SIG-M5 treated with dmso at 0.1 percent for 504 hours (cell line): ENCODE data around the gene AGAP2.
A peak's percentile ranks its signal among the peaks of the same experiment; 100 is the strongest.

Source experiments
- DNase-seq: peaks from one replicate; lab custom pipeline; 2025; ENCODE audit not compliant: unreplicated experiment; lab: John Stamatoyannopoulos, UW

AGAP2 gene

DNA sequence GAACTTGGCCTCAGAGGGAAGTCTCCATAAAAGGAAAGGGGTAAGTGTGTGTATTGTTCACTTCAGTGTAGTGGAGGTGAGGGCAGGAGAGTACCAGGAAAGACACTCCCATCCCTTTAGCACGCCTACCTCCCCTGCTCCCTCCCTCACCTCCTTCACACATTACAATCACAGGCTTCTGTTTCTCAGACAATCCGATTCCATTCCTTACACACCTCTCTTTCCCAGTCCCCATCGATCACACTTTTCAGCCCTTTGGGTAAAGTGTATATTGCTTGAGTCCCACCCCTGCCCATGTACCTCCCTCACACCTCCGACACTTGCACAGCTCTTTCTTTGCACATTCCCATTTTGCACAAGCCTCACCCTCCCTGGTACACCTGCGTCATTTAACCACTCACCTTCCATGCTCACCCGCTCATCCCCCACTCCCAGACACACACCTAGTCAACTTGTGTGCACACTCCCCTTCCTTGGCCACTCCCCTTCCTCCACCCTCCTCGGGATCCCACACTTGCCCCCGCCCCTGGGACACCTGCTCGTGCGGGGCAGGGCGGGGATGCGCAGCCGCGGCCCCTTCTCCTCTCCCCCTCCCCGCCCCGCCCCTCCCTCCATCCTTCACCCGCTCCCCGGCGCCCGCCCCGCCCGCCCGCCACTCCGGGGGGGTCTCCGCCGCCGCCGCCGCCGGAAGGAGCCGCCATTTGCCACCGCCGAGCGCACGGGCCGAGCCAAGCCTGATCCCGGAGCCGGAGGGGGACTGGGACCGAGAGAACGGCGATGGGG is 16.1 kb upstream of the AGAP2 start, which contains the start of gene MARCHF9:
Gene MARCHF9 (plus strand): TSS at position 693 of the 783 bp plus-strand sequence. CDS start 426 bp downstream, outside the sequence.
- peak; percentile 78 for DNase-seq

DNA sequence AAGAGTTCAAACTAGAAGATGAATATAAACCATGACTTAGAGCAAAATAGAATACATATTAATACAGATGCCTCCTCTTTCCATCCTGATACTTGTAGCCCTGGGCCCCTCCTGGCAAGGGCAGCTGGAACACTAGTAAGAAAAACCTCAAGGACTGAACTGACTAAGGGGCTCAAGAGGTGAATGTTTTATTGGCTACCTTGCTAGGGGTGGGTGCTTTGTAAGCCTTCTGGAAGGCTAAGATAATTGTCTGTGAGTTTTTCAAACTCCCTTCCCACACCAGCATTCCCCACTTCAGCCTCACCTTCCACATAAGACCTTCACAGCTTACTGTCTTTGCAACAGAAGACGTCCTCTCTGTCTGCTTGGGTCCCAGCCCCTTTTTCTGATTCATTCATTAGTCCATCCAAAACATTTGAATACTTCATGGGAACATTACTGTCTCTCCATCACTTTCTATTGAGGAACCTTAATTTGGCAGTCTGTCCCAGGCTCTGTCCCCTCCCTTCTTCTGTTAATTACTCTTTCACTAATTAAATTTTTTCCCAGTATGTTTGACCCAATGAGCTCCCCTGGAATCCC is 15.3 kb upstream of the AGAP2 start:
- DNase-seq: no peak

DNA sequence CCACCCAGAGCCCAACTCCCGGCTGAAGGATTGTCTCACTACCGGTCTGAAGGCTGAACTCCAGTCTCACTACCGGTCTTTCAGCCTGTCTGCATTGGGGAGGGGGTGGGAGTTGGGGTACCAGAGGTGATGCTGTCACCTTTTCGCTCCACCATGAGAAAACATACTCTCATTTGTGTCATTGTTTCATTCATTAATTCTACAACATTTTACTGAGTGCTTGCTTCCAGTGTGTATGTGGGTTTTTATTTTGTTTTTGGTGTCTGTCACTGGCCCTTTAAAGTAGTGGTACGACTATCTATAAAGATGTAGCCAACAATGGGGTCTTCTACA is 14.1 kb upstream of the AGAP2 start:
- no peak for DNase-seq

DNA sequence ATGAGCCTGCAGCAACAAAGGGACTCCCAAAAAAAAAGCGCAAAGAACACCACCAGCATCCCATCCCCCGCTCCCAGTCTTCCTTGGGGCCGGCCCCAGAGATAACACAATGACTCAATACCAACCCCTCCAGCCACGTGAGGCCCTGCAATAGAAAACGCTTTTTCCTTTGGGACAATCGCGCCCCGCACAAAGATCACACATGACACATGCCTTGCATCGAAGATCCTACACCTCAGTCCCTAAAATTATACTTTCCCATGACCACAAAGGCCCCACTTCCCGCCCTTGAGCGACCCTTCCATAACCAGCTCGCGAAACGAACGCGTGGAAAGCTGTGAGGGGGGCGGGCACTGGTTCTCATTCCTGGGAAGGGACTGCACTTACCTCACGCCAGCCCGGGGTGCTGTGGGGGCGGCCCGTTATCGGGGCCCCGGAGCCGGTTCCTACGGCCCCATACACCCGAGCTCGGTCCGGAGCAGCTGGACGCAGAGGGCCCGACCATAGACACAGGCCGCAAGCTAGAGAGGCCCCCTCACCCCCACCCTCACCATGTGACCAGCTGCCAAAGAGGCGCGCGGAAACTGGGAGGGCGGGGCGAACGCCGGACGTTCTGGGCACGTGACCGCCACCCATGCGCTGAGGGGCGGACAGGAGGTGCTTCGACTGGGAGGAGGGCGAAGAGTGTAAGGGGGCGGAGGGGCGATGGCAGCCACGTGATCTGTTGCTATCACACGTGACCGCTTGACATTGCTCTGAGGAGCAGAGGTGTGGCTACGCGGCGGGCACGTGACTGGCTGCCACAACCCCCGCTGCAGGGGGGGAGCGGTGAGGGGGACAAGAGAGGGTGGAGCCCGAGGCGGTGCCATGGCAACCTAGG is 13.5 kb upstream of the AGAP2 start, which contains the start of gene CDK4:
Gene CDK4 (minus strand): TSS at position 523 of the 880 bp plus-strand sequence. CDS start 593 bp downstream, outside the sequence.
- peak; percentile 100 for DNase-seq

DNA sequence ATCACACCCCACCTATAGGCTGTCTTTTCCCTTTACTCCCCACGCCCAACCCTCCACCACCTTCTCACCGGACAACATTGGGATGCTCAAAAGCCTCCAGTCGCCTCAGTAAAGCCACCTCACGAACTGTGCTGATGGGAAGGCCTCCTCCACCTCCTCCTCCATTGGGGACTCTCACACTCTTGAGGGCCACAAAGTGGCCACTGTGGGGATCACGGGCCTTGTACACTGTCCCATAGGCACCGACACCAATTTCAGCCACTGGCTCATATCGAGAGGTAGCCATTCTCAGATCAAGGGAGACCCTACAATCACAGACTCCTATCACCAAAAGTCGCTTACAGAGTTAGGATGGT is 12.9 kb upstream of the AGAP2 start:
- DNase-seq: no peak

DNA sequence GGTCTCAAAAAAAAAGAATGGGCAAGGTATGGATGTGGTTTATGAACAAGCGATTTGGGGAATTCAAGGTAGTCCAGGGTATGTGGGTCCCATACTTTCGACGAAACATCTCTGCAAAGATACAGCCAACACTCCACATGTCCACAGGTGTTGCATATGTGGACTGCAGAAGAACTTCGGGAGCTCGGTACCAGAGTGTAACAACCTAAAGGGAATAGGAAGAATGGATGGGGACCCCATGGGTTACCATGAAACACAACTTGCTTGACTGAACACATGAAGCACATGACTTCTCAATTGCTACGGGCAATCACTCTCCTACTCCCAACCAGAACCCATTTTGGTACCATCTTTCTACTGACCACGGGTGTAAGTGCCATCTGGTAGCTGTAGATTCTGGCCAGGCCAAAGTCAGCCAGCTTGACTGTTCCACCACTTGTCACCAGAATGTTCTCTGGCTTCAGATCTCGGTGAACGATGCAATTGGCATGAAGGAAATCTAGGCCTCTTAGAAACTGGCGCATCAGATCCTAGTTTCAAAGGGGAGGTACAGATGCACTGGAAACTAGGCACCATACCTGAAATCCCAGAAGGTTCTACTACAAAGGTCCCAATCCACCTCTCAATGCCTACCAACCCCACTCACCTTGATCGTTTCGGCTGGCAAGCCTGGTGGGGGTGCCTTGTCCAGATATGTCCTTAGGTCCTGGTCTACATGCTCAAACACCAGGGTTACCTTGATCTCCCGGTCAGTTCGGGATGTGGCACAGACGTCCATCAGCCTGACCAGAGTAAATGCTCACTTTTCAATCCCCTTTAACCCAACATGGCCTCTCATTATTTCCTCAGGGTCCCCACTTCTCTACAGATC is 12.3 kb upstream of the AGAP2 start:
- DNase-seq: no peak

DNA sequence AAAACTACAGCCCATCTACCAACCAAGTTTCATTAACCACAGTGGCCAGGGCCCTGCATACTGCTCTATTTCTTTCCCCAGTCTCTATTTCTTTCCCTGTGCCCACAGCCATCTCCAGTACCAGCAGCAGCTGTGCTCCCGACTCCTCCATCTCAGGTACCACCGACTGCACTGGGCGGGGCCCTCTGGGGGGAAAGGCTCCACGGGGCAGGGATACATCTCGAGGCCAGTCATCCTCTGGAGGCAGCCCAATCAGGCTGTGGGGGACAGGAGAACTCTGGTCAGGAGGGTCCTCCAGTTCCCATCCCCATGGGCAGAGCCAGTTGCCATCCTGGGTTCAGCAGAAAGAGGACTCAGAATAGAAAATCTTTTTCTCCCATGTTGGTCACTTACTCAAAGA is 10.5 kb upstream of the AGAP2 start:
- DNase-seq: no peak

DNA sequence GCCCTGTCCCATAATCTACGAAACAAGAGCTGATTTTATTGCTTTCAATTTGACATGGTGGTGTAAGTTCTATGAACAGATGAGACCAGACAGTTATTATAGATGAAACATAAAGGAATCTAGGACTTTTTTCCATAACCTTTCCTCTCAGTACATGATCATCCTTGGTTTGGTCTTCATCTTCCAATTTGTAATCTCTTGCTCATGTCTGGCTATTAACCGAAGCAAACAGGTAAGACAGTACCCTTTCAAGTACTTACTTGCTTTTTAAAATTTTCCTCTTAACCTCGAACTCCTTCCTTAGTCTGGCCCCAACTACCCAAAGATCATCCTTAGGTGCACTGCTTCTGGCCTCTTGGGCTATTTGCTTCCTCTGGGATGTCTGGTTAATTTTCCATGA is 7.5 kb upstream of the AGAP2 start:
- DNase-seq: no peak

DNA sequence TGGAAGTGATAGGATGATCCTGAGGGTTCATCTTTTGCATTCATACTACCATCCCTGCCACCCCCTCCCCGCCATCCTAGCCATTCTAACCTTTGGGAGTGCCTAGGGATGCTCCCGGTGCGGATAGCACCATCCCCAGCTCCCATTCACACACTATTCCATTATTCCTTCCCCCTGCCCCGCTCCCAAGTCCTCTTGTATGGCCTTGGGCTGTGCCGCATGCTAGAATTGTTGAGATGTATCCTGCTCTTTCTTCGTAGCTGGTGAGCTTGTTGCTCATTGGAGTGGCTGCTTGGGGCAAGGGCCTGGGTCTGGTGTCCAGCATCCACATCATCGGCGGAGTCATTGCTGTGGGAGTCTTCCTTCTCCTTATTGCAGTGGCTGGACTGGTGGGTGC is 6.9 kb upstream of the AGAP2 start:
- no peak for DNase-seq

DNA sequence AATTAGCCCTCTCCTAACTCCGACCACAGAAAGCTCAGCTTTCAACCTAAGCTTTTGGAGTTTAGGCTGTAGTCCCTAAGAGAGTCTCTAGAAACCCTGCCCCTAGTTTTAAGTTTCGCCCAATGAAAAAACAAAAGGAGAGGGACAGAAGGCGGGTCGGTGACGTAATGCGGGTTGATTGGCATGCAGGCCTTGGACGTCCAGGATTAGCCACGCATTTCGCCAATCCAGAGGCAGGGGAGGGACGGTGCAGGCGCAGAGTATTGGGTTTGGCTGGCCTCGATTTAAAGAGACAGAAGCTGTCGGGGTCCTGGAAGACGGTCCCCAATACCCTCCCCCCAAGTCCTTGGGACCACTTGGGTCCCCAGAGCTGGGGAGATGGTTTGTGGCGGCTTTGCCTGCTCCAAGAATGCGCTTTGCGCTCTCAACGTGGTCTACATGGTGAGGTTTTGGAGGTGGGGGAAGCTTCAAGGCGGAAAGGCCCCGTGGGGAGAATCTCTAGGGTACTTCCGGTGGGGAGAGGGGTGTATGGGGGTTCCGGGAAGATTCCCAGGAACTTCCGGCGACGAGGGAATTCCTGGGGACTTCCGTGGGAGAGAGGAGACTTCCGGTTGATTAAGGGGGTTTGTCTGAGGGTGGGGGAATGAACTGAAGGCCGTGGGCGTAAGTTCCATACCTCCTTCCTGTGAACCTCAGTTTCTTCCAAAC is 6.4 kb upstream of the AGAP2 start, which contains the start of gene TSPAN31:
Gene TSPAN31 (plus strand): TSS at position 263 of the 708 bp plus-strand sequence. CDS start 116 bp downstream, at position 379.
- peak; percentile 100 for DNase-seq

DNA sequence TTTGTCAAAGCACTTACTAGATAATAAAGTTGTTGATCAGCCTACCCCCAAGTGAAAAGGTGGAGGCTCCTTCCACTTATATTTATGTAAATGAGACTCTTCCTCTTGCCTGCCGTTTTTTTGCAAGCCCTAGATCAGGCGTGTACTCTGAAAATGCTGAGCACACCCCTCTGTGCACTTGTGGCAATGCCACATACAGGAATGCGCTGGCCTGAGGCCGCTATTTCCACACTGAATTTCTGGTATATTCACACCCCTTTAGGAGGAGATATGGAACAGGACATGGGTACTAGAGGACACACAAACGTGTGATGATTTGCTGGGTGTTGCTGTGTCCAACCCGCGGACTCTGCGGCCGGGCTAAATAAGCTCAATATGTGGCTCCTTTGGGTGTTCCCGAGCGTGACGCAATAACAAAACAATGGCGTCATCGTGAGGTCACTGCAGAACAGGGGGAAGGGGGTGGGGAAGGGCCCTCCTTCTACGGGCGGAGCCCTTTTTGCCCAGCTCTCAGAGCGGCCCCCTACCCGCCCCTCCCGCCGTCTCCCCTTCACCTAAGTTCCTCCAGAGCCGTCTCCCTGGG is 5.7 kb upstream of the AGAP2 start:
- DNase-seq: peak; percentile 58

DNA sequence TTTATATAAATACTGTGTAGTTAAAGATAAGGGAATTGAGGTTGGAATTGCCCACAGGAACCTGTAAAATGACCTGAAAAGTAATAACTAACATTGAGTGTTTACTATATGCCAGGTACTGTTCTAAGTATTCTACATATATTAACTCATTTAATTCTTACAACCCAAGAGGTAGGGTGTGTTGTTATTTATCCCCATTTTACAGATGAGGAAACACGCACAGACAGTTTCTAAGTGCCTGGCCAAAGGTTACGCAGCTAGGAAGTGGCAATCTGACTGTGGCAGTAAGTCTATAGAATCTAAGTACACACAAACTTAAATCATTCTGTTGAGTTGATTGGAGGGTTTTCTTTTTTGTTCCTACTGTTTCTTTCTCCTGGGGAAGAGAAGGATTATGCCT is 5.2 kb upstream of the AGAP2 start:
- no peak for DNase-seq

DNA sequence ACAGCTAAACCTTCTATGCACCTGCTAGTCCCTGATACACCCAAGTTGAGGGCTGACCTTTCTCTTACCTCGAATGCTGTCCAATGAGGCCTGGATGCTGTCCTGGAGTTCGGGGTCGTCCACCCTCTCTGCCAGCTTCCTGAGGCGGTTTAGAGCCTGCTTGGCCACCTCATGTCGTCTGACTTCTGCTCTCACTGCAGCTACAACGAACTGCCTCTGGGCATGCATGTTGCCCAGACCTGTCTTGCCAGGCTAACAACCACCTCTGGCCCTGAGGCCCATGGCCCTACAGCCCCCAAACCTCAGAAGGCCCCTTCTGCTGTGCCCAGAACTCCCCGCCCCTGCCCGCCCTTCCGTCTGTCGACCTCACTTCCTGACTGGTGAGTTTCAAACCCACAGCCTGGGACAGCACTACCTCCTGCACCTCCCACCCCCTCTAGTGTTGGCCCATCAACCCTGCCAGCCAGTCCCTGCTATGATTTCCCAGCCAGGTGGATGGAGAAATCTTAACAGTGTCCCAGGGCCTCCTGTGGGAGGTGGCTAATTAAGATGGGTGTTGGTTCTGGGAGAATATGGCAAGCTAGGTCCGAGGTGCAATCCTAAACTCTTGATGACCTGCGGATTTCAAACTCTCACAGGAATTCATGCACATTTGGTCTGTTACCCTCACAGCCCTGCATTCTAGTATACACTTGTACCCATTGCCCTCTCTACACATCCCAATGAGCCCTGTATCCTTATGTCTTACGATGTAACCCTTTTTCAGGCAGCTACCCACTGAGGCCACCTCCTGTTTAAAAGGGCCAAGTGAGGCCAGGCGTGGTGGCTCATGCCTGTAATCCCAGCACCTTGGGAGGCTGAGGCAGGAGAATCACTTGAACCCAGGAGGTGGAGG is 3.5 kb upstream of the AGAP2 start:
- peak; percentile 80 for DNase-seq

DNA sequence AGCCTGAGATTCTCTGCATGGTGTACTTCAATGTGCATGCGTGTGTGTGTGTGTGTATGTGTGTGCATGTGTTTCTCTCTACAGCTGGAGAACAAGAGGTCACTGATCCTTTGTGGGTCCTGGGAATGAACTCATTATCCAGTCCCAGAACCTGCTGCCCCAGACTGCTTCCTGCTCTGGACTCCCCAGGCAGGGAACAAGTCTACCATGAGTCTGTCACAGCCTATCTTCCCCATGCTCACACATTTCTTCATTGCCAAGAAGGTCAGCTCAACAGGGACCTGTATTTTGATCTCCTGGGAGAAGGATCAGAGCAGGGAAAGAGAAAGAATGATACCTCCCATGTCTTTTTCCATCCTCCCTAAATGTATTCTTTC is 2.9 kb upstream of the AGAP2 start:
- no peak for DNase-seq

DNA sequence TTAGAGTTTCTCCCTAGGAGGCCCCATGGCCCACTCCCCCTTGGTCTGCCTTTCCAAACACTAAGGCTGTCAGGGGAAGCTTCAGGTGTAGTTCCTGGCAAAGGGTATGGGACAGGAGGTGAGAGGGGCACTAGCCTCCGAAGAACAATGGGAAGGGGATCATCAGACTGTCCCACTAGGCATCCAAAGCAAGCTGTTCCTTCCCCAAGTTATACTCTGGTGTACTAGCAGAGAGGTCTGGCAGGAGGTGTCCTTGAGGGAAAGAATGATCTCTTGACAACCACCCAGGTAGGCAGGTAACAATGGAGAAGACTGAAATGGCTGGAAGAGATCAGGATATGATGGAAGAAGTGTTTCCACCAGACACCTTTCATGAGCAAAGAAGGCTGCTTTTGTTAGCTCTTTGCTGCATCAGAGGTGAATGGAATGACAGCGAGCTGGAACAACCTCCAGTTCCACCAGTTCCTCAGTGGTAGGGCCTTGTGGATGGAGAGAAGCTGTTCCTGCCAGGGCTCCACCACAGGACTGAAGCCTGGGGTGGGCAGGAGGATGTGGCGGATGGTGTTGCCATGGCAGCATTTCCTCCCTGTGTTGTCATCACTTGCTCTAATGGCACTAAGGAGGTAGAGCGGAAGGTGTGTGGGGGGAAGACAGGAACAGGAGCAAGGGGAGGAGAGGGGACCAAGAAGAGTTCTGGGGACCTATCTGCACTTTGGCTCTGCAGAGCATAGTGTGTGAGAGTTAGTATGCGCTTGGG is 2.3 kb upstream of the AGAP2 start:
- peak; percentile 81 for DNase-seq

DNA sequence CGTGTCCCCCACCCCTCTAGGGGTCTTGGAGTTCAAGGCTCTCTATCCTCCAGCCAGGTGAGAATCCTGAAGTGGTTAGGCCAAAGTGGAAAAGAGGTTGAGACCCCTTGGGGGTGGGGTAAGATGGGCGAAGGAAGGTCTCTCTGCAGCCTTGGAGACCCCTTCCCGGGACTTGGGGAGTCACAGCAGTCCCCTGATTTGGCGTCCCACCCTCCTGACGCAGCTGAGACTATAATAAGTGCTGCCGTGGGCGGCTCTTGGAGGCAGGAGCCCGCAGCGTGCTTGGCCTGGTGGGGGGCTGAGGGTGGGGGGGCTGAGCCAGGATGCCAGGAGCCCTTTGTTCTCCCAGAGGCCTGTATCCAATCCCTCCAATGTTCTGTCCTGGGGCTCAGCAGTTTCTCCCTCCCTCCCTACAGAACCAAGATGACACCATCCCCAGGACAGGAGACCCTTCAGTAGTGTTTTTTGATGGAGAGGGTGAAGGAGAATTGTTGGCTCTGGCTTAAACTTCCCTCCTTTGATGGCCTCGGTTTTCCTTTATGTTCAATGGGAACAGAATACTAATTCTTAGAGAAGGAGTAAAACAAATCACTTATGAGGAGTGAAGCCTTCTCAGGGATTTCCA is 1.5 kb upstream of the AGAP2 start:
- DNase-seq: no peak

DNA sequence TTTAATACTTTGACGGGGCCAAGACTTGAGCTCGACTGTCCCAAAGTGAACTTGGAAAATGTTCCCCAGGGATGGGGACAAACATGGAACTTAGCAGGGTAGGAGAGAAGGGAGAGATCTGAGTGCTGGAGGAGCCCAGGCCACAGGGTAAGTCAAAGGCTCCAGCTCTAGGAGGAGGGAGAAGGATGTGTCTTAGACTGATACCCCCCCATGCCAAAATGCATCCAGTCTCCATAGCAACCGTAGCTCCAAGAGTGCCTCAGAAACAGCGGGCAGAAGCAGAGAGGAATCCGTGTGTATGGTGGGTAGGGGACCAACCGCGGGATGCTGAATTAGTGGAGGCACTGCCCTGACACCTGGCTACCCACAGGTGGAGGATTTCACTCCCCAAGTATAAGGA is 845 bp upstream of the AGAP2 start:
- no peak for DNase-seq
